ENCODE results near the gene PRSS1.
"Not testable (repeated sequence)": the region's sequence is repeated elsewhere in the genome, so short reads cannot be mapped to it uniquely, and the experiment has no call there.

- TF ChIP-seq ATF2 (IDR thresholded peaks at IDR 0.05; ENCODE audit: low read length); CTCF (IDR thresholded peaks at IDR 0.05; ENCODE audit: control extremely low read depth in 1 of 3, insufficient read depth in 1 of 3, low read depth in 1 of 3, low read length in 3 of 3); SP1 (IDR thresholded peaks at IDR 0.05; ENCODE audit: low read depth, low read length); RAD21 (IDR thresholded peaks at IDR 0.05 in 1 of 2, conservative IDR thresholded peaks at IDR 0.05 in 1 of 2; ENCODE audit: low read depth in 2 of 2, low read length in 2 of 2); POLR2AphosphoS5 (IDR thresholded peaks at IDR 0.05; ENCODE audit: low read depth, low read length); RFX5 (IDR thresholded peaks at IDR 0.05; ENCODE audit: borderline replicate concordance, low read depth, low read length); NRF1 (IDR thresholded peaks at IDR 0.05; ENCODE audit: low read depth, low read length); GTF2F1 (IDR thresholded peaks at IDR 0.05; ENCODE audit: borderline replicate concordance, low read depth, low read length); EZH2 (IDR thresholded peaks at IDR 0.05; ENCODE audit: low read depth, low read length, severe bottlenecking): not testable (repeated sequence)
Observed at GRCh38 chr7:142748410-142748809, 862 bp upstream of the PRSS1 start.

All from H1 (cell line).